Stimulated activated CD8-positive, alpha-beta memory T cell treated with anti-CD3 and anti-CD28 coated beads, Interleukin-15, amount 100 ng/mL, for 4 hours (primary cell): ENCODE results near the gene GATD1.

Source experiments
- DNase-seq, 2 donors: peaks; one replicate each; pipeline ENCODE4 v3.0.0-alpha.2; 2020; ENCODE audit warnings: low read depth in 2 of 2

Gene GATD1, protein sequence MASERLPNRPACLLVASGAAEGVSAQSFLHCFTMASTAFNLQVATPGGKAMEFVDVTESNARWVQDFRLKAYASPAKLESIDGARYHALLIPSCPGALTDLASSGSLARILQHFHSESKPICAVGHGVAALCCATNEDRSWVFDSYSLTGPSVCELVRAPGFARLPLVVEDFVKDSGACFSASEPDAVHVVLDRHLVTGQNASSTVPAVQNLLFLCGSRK

DNA sequence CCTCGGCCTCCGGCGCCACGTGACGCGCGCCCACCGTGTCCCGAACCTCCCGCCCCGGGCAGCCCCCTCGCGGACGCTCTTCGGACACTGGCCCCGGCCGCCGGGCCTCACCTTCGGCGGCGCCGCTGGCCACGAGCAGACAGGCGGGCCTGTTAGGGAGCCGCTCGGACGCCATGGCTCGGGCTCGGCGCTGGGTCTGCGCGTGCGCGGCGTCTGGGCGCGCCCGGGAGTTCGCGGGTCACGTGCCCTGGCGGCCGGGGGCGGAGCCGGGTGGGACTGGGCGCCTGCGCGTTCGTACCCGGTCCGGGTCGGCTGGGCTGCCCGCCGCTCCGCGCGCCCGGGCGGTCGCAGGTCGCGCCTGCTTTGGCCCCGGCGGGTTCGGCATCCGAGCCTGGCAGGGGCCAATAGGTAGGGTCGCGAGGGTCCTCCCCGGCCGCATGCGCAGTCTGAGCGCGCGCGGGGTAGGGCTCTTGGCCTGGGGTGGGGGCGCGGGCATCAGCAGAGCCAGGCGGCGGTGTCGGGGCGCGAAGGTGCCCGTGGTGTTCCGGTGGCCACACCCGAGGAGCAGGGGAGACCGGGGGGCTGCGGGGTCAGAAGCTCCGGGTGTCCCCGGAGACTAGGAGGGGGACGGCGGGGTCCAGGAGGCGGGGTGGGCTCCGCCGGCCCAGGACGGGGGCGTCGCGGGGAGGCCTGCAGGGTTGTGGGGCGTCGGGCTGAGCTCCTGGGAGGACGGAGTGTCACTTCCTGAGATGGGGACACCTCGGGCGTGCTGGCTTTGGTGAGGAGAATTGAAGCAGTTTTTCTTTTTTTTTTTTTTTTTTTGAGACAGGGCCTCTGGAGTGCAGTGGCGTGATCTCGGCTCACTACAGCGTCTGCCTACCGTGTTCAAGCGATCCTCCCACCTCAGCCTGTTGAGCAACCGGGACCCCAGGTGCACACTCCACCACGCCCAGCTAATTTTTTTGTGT, at the start of gene GATD1:
Gene GATD1 (minus strand): TSS at position 200 of the 968 bp plus-strand sequence. CDS start 25 bp downstream, at position 175.
- peak; percentile 84 to 89 for DNase-seq

DNA sequence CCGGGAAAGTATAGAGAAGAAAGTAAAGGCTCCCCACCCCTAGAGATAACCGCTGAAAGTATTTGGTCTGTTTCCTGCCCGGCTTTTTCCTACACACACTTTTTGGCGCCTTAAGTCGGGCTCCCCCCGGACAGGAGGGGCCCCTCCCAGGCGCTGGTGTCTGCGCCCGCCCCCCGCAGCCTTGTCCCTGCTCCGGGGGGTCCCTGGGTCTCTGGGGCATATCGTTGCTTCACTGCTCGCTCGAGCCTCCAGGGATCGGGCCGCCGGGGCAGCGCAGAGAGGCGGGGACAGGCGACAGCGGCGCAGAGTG, 49.5 kb upstream of the GATD1 start:
- no peak for DNase-seq

DNA sequence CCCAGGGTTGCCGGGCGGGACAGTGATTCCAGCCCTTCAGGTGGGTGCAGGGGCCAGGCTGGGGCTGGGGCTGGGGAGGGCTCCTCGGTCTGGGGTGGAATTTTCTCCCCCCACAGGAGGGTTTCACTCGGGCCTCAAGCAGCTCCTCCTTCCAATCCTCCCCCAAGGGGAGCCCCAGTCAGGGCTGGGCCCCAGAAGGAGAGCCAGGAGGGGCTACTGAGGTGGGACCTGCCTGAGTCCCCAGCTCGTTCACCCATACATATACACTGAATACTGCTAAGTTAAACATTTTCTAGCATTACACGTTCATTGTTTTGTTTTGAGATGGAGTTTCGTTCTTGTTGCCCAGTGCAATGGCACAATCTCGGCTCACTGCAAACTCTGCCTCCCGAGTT, 48.9 kb upstream of the GATD1 start:
- no peak for DNase-seq

DNA sequence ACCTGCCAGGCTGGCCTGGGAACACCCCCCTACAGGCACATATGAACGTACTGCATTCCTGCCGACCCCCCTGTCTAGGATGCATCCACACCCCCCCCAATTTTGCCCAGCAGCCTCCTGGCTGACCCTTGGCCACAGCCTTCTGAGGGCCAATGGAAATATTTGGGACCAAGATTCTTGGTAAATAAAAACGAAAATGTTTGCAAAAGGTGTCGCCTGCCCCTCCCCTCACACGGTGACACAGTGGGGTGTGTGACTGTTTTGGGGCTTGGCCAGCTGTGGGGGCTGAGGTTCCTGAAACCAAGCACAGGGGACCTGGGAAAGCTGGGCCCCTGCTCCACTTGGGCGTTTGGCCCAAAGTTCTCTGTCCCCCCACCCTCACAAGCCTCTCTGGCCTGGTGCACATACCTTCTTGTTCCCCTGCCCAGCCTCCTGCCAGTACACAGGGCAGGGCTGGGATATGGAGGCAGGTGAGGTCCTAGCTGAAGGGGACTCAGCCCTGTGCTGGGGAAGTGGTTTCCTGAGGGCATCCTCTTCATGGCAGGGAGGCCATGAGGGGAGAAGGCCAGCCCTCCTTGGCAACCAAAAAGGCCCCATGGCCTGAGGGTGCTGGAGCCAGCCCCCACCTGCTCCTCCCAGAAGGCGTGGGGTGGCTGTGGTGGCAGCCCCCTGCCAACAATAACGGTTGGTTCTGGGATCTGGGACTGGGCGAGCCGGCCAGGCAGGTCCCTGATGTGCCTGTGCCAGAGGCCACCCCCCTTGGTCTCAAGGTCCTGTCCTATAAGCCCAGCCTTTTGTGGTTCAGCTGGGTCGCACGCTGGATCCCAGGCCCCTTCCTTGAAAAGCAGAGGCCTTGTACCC, 48.3 kb upstream of the GATD1 start:
- no peak for DNase-seq

DNA sequence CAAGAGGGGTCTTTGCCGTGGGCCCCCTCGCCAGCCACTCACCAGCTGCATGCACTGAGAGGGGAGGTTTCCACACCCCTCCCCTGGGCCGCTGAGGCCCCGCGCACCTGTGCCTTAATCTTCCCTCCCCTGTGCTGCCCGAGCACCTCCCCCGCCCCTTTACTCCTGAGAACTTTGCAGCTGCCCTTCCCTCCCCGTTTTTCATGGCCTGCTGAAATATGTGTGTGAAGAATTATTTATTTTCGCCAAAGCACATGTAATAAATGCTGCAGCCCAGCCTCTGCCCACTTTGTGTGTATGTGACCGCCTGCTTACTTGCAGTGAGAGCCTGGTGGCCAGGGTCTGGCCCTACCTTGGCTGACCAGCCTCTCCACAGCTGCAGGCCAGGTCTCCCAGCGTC, 47.7 kb upstream of the GATD1 start:
- no peak for DNase-seq

DNA sequence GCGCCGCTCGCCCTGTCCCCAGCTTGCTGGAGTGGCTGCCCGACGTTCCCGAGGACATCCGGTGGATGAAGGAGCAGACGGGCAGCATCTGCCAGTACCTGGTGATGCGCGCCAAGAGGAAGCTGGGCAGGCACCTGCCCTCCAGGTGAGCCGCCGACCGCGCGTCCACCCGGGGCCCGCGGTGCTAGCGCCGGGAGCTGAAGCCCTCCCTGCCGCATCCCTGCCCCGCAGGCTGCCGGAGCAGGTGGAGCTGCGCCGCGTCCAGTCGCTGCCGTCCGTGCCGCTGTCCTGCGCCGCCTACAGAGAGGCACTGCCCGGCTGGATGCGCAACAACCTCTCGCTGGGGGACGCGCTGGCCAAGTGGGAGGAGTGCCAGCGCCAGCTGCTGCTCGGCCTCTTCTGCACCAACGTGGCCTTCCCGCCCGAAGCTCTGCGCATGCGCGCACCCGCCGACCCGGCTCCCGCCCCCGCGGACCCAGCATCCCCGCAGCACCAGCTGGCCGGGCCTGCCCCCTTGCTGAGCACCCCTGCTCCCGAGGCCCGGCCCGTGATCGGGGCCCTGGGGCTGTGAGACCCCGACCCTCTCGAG, 47.1 kb upstream of the GATD1 start:
- no peak for DNase-seq

DNA sequence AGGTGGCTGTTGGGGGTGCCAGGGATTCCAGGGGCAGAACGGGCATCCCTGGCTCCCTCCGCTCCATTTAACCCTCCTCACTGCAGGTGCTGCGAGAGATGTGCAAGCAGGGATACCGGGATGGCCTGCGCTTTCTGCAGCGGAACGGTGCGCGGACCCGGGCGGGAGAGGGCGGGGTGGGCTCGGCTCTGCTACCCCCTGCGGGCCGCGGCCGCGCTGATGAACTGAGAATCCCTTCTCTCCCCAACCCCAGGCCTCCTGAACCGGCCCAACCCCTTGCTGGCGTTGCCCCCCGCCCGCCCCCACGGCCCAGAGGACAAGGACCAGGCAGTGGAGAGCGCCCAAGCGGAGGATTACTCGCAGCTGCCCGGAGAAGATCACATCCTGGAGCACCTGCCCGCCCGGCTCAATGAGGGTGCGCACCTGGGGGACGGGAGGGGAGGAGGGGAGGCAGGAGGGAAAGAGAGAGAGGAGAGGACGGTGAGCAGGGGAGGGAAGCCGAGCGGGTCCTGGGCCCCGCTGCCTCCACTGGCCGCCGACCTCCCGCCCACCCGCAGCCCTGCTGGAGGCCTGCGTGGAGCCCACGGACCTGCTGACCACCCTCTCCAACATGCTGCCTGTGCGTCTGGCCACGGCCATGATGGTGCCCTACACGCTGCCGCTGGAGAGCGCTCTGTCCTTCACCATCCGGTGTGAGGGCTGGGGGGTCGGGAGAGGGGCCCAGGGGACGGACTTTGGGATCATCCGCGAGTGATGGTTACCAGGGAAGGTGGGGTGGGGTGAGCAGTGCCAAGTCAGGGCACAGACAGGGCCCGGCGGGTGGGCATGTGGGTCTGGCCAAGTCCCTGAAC, 46.4 kb upstream of the GATD1 start:
- no peak for DNase-seq

DNA sequence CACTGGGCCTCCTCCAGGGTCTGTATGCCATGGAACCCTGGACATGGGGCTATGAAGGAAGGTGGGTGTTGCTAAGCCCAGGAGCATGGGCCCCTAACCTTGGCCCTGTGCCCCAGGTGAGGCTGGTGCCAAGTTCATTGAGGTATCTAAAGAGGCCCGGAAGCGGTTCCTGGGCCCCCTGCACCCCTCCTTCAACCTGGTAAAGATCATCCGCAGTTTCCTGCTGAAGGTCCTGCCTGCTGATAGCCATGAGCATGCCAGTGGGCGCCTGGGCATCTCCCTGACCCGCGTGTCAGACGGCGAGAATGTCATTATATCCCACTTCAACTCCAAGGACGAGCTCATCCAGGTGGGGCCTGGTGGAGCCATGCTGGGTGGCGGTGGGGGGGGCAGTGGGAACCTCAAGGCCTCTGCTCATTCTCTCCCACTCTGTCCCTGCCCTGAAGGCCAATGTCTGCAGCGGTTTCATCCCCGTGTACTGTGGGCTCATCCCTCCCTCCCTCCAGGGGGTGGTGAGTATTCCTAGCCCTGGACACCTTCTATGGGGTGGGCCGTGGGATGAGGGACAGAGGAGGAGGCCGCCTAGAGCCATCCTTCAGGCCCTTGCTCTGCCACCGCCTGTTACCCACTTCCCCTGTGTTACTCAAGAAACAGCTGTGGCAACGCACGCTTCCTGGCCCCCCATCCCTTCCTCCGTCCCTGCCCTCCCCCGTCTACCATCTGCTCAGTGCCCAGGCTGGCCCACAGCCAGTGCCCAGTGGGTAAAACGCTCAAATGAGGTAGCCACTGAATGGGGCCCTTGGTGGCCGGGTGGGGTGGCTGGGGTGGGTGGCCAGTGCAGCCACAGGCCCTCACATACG, 44.5 kb upstream of the GATD1 start:
- no peak for DNase-seq

DNA sequence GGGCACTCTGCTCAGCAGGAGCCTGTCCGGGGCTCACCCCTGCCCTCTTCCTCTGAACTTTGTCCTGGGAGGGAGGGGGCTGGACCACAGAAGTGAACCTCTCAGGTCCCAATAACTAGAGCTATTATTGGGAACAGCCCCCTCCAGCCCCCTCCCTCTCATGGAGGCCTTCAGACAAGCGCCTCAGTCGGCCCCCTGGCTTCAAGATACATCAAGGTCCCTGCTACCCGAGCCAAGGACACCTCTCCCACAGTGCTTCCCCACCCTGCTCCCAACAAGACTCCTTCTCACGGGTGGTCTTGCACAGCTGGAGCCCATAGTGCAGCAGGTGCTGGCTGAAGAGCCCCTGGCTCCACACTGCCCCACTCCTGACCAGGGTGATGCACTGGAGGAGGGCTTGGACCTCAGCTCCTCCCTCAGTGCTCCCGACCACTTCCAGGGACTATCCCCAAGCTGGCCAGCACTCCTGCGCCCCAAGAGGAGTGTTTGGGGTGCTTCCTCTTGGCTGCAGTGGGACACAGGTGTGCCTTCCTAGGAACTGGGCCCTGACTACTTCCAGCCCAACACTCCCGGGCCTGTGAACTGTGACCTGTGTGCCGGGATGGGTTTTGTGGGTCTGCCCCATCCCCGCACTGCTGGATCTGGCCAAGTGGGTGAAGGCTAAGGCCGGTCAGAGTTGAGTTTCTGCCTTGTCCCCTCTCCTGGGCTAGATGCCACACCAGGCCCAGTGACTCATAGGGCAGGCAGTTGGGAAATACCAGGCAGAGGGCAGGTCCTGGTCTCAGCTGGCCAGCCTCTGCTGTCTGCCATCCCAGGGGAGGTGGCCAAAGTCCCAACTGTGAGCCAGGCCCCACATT, 43.6 kb upstream of the GATD1 start:
- DNase-seq: no peak

DNA sequence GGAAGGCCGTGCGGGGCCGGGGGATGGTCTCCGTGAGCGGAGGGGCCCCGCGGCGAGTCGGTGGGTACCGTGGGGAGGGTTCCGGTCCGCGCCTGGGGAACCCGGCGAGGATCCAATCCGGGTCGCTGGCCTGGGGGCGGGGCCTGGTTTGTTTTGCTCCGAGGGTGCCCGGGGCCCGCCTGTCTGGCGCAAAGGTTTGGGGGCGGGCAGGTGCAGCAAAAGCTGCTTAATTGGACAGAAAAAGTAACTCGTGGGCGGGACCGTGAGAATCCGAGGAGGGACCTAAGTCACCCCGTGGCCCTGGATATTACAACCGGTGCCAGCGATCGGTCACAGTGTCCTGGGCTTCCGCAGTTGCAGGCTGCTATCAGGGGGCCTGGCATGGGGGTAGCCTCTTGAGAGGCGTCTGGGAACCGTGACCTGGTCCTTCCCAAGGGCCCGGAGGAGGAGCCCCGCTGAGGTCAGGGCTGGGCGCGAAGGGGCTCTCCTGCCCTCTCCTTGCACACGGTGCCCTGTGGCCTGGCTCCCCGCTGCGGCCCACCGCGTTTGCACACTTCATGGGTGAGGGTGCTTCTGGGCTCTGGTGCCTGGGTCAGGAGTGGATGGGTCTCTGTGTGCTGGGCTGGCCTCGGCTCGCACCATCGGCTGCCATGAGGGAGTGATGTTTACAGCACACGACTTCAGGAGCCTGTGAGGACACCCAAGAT, 42.8 kb upstream of the GATD1 start:
- DNase-seq: peak; percentile 77 to 85

DNA sequence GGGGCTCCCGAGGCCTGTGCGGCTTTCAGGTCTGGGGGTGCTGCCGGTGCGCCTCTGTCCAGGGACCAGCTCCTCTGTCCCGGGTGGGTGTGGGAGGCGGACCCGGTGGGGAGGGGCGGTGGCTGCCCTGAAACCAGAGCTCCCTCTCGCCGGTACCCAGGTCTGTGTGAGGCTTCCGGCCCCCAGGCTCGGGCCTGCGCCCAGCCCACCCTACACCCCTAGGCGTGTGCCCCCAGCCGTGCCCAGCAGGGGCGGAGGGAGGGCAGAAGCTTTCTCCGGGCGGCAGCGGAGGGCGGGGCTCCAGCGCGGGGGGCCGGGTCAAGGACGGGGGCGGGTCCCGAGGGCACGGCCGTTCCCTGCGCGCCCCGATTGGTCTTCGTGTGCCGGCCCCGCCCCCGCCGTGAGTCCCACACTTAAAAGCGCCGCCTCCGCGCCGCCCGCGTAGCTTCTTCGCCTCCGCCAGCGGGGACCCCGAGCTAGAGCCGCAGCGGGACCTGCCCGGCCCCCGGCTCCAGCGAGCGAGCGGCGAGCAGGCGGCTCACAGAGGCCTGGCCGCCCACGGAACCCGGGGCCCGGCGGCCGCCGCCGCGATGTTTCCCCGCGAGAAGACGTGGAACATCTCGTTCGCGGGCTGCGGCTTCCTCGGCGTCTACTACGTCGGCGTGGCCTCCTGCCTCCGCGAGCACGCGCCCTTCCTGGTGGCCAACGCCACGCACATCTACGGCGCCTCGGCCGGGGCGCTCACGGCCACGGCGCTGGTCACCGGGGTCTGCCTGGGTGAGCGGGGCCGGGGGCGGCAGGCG, 42.0 kb upstream of the GATD1 start:
- DNase-seq: peak; percentile 84 to 85

DNA sequence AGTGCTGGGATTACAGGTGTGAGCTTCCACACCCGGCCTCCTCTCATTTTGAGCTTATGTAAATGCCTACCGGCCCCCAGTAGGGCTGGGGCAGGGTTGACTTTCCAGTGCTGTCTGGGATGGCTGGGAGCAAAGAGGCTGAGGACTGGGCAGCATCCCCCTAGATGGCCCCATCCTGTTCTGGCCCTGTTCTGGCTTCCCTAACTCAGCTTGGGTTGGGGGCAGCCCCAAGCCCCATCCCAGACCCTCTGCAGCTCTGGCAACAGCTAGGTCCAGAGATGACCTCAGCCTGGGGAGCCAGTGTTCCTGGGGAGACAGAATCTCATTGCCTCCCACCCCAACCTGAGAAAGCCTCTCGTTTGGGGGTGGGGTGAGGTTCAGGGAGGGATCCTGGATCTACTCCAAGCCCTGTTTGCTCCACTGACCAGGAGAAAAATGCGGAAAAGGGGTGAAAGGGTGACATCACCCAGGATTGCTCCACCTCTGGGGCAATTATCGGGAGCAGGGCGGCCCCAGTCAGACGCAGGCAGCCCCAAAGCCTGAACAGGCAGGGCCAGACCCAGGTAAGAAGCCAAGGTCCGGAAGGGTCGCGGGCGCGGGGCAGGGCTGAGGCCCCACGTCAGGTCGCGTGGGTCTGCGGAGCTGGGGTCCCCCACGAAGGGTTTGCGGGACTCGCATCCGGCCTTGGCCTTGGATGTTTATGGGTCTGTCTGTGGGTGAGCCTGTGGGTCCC, 41.3 kb upstream of the GATD1 start, which contains the start of gene PNPLA2:
Gene PNPLA2 (plus strand): TSS at position 519 of the 733 bp plus-strand sequence. CDS start 805 bp downstream, outside the sequence.
- DNase-seq: no peak

DNA sequence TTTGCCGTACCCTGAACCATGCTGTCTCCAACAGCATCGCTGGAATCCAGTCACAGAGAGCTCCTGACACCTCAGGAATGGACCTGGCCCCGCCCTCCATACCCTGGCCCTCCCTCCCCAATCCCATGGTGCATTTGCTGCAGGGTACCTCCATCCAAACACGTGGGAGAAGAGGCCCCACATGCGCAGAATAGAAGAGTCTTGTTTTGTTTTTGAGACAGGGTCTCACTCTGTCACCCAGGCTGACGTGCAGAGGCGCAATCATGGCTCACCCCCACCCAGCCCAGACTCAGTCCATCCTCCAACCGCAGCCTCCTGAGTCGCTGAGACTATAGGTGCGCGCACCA, 39.1 kb upstream of the GATD1 start:
- DNase-seq: no peak

DNA sequence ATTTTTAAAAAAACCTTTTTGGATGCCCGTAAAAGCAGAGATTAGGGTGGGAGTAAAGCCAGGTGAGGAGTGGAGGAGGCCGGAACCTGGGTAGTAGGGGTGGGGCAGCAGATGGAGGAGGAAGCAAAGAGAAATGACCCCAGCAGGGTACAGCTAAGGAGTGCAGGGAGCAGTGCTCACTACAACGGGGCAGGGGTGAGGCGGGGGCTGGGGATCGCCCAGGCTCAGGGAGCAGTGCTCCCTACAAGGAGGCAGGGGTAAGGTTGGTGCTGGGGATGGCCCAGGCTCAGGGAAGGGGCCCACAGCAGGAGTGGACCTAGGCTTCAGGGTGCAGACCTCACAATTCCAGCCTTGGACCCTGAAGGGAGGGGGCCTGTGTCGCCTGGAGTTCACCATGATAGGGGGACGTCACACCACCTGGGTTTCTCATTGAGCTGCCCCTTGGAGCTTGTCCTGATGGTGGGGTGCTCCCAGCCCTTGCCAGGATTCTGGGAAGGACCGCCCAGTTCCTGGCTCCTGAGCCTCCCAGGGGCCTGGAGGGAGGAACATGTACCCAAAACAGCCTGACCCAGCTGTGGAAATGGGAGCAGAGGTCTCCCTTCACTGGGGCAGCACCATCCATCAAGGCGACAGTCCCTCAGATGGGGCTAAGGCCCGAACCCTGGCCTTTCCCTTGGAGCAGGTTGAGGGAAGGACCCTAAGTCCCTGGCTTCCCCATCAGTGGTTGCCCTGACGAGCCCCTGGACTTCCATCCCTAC, 38.6 kb upstream of the GATD1 start:
- no peak for DNase-seq

DNA sequence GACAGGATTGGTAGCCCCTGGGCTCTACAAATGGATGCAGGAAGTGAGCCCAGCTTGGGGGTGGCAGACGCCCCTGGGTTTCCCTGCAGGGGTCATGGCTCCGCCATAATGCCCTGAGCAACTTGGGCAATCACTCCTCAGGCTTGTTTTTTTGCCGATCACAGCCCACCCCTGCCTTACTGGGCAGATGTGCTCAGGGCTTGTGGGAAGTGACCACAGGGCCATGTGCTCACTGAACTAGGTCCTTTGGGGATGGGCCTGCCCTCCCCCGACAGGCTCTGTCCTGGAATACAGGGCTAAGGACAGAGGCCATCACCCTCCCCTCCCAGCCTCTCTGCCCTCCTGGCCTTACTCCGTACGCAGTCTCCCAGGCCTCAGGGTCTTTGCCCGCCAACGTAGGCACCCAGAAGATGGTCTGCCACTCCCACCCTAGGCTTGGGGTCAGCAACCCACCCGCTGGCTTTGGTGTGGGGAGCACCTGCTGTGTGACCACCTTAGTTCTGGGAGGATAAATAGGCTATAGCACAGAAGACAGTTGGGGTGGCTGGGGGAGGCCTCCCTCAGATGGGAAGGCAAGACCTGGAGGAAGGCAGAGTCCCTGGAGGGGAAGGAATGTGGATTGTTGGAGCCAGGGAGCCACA, 36.3 kb upstream of the GATD1 start:
- DNase-seq: no peak

DNA sequence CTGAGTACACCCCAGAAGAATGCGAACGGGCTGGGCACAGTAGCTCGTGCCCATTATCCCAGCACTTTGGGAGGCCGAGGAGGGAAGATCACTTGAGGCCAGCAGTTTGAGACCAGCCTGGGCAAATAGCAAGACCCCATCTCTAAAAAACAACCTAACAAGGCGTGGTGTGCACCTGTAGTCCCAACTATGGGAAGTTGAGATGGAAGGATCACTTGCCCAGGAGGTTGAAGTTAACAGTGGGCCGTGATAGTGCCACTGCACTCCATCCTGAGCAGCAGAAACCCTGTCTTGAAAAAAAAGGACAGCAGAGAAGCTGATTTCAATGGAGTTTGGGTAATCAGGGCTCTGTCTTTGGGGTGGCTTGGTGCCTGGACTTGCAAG, 35.8 kb upstream of the GATD1 start:
- no peak for DNase-seq
